ENCODE measurements around the gene ICOS.
"Not testable (repeated sequence)": the region's sequence is repeated elsewhere in the genome, so short reads cannot be mapped to it uniquely, and the experiment has no call there.

GRCh38 chr2:203943493-203944382 is 7.2 kb downstream of the ICOS start:
- not testable (repeated sequence) for TF ChIP-seq CTCF (IDR thresholded peaks at IDR 0.05; ENCODE audit: insufficient read depth, low read length, poor library complexity, severe bottlenecking); EZH2phosphoT487 (conservative IDR thresholded peaks at IDR 0.05; ENCODE audit: low read length)

Data from SU-DHL-6 (cell line).